ENCODE results near the gene RBM5.
A peak's percentile ranks its signal among the peaks of the same experiment; 100 is the strongest.

The RBM5 gene

GRCh38 chr3:50119786-50120185, 31.1 kb downstream of the RBM5 start:
- H3K9me3 ChIP-seq (ENCODE audit: severe bottlenecking), result no peaks in the 10 kb centered on the region
- ATAC-seq (ENCODE audit: low read depth) (no peak), DNase-seq (ENCODE audit: low spot score) (no peak)
- peaks cover 43% of the 10 kb centered on the region for H3K36me3 ChIP-seq (ENCODE audit: low read depth)
- H3K4me3 ChIP-seq (ENCODE audit: severe bottlenecking), result no peak overlapping the region
- TF ChIP-seq CTCF (IDR thresholded peaks at IDR 0.05; ENCODE audit: poor library complexity, severe bottlenecking), result no peak
- no peaks in the 10 kb centered on the region for H3K27me3 ChIP-seq (ENCODE audit: insufficient read depth, poor library complexity, severe bottlenecking)
- peaks cover 12% of the 10 kb centered on the region for H3K4me1 ChIP-seq (ENCODE audit: insufficient read depth, poor library complexity, severe bottlenecking)
- H3K27ac ChIP-seq (ENCODE audit: poor library complexity, severe bottlenecking), result no peak overlapping the region

- DNase-seq (ENCODE audit: low spot score), result no peak
Observed at GRCh38 chr3:50120364-50121071, 31.8 kb downstream of the RBM5 start.

GRCh38 chr3:50121072-50122032, 32.6 kb downstream of the RBM5 start:
- TF ChIP-seq CTCF (IDR thresholded peaks at IDR 0.05; ENCODE audit: poor library complexity, severe bottlenecking), result peak; percentile 82
- Histone ChIP-seq H3K4me3 (ENCODE audit: severe bottlenecking) (no peak overlapping the region), H3K4me1 (ENCODE audit: insufficient read depth, poor library complexity, severe bottlenecking) (peaks cover 14% of the 10 kb centered on the region), H3K27ac (ENCODE audit: poor library complexity, severe bottlenecking) (no peak overlapping the region), H3K27me3 (ENCODE audit: insufficient read depth, poor library complexity, severe bottlenecking) (no peaks in the 10 kb centered on the region), H3K9me3 (ENCODE audit: severe bottlenecking) (no peaks in the 10 kb centered on the region), H3K36me3 (ENCODE audit: low read depth) (peaks cover 28% of the 10 kb centered on the region)
- DNase-seq (ENCODE audit: low spot score) (no peak), ATAC-seq (ENCODE audit: low read depth) (peak; percentile 82)

More at GRCh38 chr3:50120364-50121071, 31.8 kb downstream of the RBM5 start:
- ATAC-seq (ENCODE audit: low read depth), result no peak
- Histone ChIP-seq H3K27ac (ENCODE audit: poor library complexity, severe bottlenecking) (no peak overlapping the region), H3K9me3 (ENCODE audit: severe bottlenecking) (no peaks in the 10 kb centered on the region), H3K27me3 (ENCODE audit: insufficient read depth, poor library complexity, severe bottlenecking) (no peaks in the 10 kb centered on the region), H3K4me1 (ENCODE audit: insufficient read depth, poor library complexity, severe bottlenecking) (peaks cover 14% of the 10 kb centered on the region), H3K36me3 (ENCODE audit: low read depth) (peaks cover 36% of the 10 kb centered on the region), H3K4me3 (ENCODE audit: severe bottlenecking) (no peak overlapping the region)
- no peak for TF ChIP-seq CTCF (IDR thresholded peaks at IDR 0.05; ENCODE audit: poor library complexity, severe bottlenecking)

- Histone ChIP-seq H3K27me3 (ENCODE audit: insufficient read depth, poor library complexity, severe bottlenecking) (no peaks in the 10 kb centered on the region), H3K36me3 (ENCODE audit: low read depth) (peaks cover 20% of the 10 kb centered on the region), H3K4me3 (ENCODE audit: severe bottlenecking) (no peak overlapping the region), H3K4me1 (ENCODE audit: insufficient read depth, poor library complexity, severe bottlenecking) (peaks cover 14% of the 10 kb centered on the region), H3K9me3 (ENCODE audit: severe bottlenecking) (no peaks in the 10 kb centered on the region), H3K27ac (ENCODE audit: poor library complexity, severe bottlenecking) (no peak overlapping the region)
- peak; percentile 16 for TF ChIP-seq CTCF (IDR thresholded peaks at IDR 0.05; ENCODE audit: poor library complexity, severe bottlenecking)
- DNase-seq (ENCODE audit: low spot score) (no peak), ATAC-seq (ENCODE audit: low read depth) (peak; percentile 8)
Observed at GRCh38 chr3:50122071-50122470, 33.4 kb downstream of the RBM5 start.
